HG03520 (cell line): ENCODE results near the gene SZT2.
"Not testable (repeated sequence)": the region's sequence is repeated elsewhere in the genome, so short reads cannot be mapped to it uniquely, and the experiment has no call there.

Experiments used
- ATAC-seq: cut with Tn5 transposase; IDR thresholded peaks from one replicate; pipeline ENCODE4 v1.9.1; 2021; ENCODE audit warnings: mild to moderate bottlenecking, moderate library complexity; ENCODE audit not compliant: unreplicated experiment

SZT2 gene

GRCh38 chr1:43386676-43387075 is 3.0 kb upstream of the SZT2 start:
- ATAC-seq, result no peak

- ATAC-seq, result no peak
Observed at GRCh38 chr1:43387976-43388599, 1.6 kb upstream of the SZT2 start.

GRCh38 chr1:43388613-43389012 is 1.1 kb upstream of the SZT2 start:
- no peak for ATAC-seq

- ATAC-seq, result no peak
Observed at GRCh38 chr1:43392702-43393101, 3.0 kb downstream of the SZT2 start.

- ATAC-seq, result no peak
Observed at GRCh38 chr1:43395523-43395922, 5.8 kb downstream of the SZT2 start.

- no peak for ATAC-seq
Observed at GRCh38 chr1:43396059-43396458, 6.4 kb downstream of the SZT2 start.

- ATAC-seq, result no peak
Observed at GRCh38 chr1:43398227-43398626, 8.5 kb downstream of the SZT2 start.

- ATAC-seq, result not testable (repeated sequence)
Observed at GRCh38 chr1:43400441-43400840, 10.7 kb downstream of the SZT2 start.

- ATAC-seq, result no peak
Observed at GRCh38 chr1:43402089-43402865, 12.6 kb downstream of the SZT2 start.

- ATAC-seq, result no peak
Observed at GRCh38 chr1:43404353-43404752, 14.7 kb downstream of the SZT2 start.

GRCh38 chr1:43405219-43405875 is 15.6 kb downstream of the SZT2 start:
- ATAC-seq, result no peak

GRCh38 chr1:43405876-43406234 is 16.2 kb downstream of the SZT2 start:
- ATAC-seq, result no peak

GRCh38 chr1:43410571-43410970 is 20.9 kb downstream of the SZT2 start:
- no peak for ATAC-seq

GRCh38 chr1:43413426-43413825 is 23.7 kb downstream of the SZT2 start:
- not testable (repeated sequence) for ATAC-seq

- ATAC-seq, result no peak
Observed at GRCh38 chr1:43414634-43415223, 25.0 kb downstream of the SZT2 start.

GRCh38 chr1:43415901-43416300 is 26.2 kb downstream of the SZT2 start:
- no peak for ATAC-seq

- no peak for ATAC-seq
Observed at GRCh38 chr1:43418858-43419257, 29.2 kb downstream of the SZT2 start.

GRCh38 chr1:43419627-43420425 is 30.1 kb downstream of the SZT2 start:
- ATAC-seq, result no peak

- no peak for ATAC-seq
Observed at GRCh38 chr1:43420874-43421273, 31.2 kb downstream of the SZT2 start.

GRCh38 chr1:43421396-43421795 is 31.7 kb downstream of the SZT2 start:
- ATAC-seq, result no peak
